D721Med (cell line): ENCODE data around the gene ISCU.

Source experiments
- DNase-seq: peaks from one replicate; pipeline ENCODE4 v3.0.0; 2011; ENCODE audit warnings: low spot score; ENCODE audit not compliant: insufficient read length
- FAIRE-seq: peaks from 2 replicates; lab custom pipeline; 2011; peaks lifted over from hg19 to GRCh38; lab: Jason Lieb, UNC
- TF ChIP-seq, protein P1 (sequence below): IDR thresholded peaks from 2 replicates; pipeline ENCODE4 v1.5.1; 2012; ENCODE audit warnings: mild to moderate bottlenecking, control low read depth; ENCODE audit not compliant: insufficient read depth; ENCODE audit errors: missing control alignments

ISCU gene

DNA sequence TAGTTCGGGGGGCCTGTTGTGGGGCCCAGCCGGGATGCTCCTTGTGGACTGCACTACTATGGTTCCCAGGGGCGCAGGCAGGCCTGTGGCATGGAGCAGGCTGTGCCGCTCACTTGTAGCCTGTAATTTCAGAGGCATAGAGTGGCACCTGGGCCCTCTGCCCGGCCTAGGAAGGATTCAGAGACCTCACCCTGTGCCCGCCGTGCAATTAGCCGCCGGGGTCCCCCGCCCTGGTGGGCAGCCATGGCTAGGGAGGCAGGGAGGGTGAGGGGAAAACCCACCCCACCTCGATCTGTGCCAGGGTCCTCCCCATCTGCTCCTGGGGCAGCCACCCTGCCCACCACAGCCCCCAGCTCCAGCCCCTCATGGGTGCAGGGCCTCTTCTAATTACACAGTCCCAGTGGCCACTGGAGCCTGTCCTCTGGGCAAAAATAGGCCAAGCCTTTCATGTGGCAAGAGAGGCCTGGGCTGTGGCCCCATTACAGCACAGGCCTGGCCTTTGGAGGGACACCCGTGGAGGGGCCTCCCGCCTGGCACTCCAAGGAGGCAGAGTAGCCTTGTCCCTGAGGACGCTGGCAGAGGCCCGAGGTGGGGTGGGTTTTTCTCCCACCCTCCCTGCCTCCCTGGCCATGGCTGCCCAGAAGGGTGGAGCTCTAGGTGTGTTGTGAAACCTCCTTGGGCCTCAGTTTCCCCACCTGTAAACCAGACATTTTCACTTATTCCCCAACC, 40.7 kb downstream of the ISCU start:
- TF ChIP-seq, protein P1, sequence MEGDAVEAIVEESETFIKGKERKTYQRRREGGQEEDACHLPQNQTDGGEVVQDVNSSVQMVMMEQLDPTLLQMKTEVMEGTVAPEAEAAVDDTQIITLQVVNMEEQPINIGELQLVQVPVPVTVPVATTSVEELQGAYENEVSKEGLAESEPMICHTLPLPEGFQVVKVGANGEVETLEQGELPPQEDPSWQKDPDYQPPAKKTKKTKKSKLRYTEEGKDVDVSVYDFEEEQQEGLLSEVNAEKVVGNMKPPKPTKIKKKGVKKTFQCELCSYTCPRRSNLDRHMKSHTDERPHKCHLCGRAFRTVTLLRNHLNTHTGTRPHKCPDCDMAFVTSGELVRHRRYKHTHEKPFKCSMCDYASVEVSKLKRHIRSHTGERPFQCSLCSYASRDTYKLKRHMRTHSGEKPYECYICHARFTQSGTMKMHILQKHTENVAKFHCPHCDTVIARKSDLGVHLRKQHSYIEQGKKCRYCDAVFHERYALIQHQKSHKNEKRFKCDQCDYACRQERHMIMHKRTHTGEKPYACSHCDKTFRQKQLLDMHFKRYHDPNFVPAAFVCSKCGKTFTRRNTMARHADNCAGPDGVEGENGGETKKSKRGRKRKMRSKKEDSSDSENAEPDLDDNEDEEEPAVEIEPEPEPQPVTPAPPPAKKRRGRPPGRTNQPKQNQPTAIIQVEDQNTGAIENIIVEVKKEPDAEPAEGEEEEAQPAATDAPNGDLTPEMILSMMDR = no peak
- no peak for DNase-seq
- FAIRE-seq = no peak

DNA sequence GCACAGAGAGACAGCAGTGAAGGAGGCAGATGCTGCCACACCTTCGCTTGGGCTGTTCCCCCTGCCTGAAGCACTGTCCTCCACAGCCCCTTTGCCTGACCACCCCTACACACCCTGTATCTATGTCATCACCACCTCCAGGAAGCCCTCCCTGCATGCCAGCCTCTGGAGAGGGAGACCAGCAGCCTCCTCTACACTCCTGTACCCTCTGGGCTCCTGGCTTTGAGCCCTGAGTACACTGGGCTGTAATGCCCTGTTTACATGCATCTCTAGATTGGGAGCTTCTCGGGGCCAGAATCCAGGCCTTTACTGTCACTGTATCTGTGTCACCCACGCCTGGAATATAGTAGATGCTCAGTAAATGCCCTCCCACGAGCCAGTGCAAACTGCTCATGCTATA, 41.3 kb downstream of the ISCU start:
- TF ChIP-seq, protein P1 = no peak
- DNase-seq (no peak), FAIRE-seq (no peak)

DNA sequence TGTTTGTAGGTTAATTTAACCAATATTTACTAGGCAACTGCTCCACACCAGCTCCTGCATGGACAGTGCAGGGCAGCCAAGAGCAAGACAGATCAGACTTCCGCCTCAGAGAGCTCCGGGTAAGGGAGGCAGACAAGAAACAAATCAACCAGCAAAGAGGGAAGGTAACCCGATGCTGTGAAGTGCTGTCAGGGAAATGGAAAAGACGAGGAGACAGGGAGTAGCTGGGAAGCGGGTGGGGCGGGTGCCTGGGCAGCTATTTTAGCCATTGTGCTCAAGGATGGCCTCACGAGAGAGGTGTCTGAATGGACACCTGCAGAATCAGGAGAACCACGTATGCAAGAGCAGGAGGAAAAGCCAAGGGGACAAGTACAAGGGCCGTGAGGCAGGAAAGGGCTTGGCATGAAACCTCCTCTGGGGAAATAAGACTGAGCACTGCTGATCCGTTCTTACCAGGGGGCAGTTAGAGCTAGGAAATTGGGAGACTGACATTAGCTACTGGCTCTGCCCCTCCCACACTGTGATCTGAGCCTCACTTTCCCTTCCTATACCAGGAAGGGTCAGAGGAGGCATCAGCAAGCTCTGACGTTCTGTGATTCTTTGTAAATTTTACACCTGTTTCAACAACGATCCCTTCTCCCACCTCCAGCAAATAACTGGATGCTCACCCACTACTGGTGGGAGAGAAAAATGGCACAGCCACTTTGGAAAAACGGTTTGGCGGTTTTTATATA, 42.0 kb downstream of the ISCU start:
- TF ChIP-seq, protein P1 = no peak
- no peak for DNase-seq
- FAIRE-seq = no peak

DNA sequence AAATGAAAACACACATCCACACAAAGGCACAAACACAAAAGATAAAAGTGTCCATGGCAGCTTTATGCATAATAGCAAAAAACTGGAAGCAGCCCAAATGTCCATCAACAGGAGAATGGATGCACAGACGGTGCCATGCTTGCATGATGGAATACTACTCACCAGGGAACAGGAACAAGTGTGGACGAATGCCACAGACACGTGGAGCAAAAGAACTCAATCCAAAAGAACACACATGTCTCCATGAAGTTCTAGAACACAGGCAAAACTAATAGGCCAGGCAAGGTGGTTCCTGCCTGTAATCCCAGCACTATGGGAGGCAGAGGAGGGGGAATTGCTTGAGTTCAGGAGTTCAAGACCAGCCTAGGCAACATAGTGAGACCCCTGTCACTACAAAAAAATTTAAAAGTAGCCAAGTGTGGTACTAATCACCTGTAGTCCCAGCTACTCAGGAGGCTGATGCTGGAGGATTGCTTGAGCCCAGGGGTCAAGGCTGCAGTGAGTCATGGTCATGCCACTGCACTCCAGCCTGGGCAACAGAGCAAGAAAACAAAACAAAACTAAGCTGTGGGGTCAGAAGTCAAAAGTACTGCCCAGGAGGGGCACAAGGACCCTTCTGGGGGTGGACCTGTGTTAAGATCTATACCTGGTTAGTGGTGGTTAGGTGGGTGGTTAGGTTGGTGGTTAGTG, 42.7 kb downstream of the ISCU start:
- TF ChIP-seq, protein P1 = no peak
- DNase-seq = no peak
- FAIRE-seq = no peak

DNA sequence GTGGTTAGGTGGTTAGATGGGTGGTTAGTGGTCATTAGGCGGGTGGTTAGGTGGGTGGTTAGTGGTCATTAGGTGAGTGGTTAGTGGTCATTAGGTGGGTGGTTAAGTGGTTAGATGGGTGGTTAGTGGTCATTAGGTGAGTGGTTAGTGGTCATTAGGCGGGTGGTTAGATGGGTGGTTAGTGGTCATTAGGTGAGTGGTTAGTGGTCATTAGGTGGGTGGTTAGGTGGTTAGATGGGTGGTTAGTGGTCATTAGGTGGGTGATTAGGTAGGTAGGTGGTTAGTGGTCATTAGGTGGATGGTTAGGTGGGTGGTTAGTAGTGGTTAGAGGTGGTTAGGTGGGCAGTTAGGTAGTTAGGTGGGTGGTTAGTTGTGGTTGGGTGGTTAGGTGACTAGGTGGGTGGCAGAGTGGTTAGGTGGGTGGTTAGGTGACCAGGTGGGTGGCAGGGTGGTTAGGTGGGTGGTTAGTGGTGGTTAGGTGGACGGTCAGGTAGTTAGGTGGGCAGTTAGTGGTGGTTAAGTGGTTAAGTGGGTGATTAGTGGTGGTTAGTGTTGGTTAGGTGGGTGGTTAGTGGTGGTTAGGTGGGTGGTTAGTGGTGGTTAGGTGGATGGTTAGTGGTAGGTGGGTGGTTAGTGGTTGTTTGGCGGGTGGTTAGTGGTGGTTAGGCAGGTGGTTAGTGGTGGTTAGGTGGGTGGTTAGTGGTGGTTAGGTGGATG, 43.5 kb downstream of the ISCU start:
- DNase-seq (no peak), FAIRE-seq (no peak)
- TF ChIP-seq, protein P1 = no peak

DNA sequence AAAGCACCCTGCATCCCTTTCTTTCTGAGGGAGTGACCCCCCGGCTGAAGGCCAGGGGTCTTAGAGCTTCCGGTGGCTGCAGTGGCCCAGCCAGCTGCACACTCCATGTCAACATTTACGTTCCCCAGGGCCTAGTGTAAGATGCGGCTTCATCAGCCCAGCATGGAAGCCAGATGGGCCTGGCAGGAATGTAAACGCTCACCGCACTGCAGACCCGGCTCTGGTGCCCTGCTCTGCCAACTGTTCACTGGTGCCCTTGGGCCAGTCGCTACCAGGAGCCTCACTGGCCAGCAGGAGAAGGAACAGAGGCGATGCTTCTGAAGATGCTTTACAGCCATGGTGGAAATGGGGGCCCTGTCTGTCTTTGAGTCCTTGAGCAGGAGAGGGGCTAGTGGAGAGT, 44.1 kb downstream of the ISCU start:
- DNase-seq = no peak
- TF ChIP-seq, protein P1 = no peak
- FAIRE-seq = no peak
